HepG2 (cell line): ENCODE data around the gene PIK3R1. TPM values are rescaled to one million over a fixed set of nuclear protein-coding genes. Genes with fewer than 3 reads are reported as not detected.

Experiments used
- ETV5 ChIP-seq: IDR thresholded peaks from 2 replicates; pipeline ENCODE4 v1.6.1; 2018; ENCODE audit warnings: missing biosample characterization, missing genetic modification reagents, inconsistent platforms, borderline replicate concordance
- FOXA3 ChIP-seq: IDR thresholded peaks from 2 replicates; pipeline ENCODE4 v1.6.1; 2016; ENCODE audit warnings: missing genetic modification reagents, missing compliant biosample characterization
- FOXK1 ChIP-seq: sonication (generic); formaldehyde crosslinking; IDR thresholded peaks from 2 replicates; pipeline ENCODE4 v1.4.0; 2020; ENCODE audit warnings: low read depth, missing genetic modification reagents, borderline replicate concordance
- FOXK2 ChIP-seq: fragments of 450-650 bp; IDR thresholded peaks from 2 replicates; pipeline ENCODE4 v1.6.1; 2016
- FOXM1 ChIP-seq: sonication (generic); formaldehyde crosslinking; IDR thresholded peaks from 2 replicates; pipeline ENCODE4 v1.5.0; 2020; ENCODE audit warnings: missing genetic modification reagents
- GABPA ChIP-seq, 2 experiments: IDR thresholded peaks; 2 replicates each; pipeline ENCODE4 v1.6.1; 2011 to 2016; ENCODE audit warnings: low read depth in 2 of 2, low read length in 1 of 2, missing biosample characterization in 1 of 2, missing genetic modification characterization in 1 of 2
- GATAD1 ChIP-seq: IDR thresholded peaks from 2 replicates; pipeline ENCODE4 v1.6.1; 2016; ENCODE audit warnings: missing genetic modification reagents, missing compliant biosample characterization
- HOXD1 ChIP-seq: sonication (generic); formaldehyde crosslinking; IDR thresholded peaks from 2 replicates; pipeline ENCODE4 v1.5.0; 2020; ENCODE audit warnings: missing genetic modification reagents
- IKZF1 ChIP-seq: fragments of 450-650 bp; IDR thresholded peaks from 2 replicates; pipeline ENCODE4 v1.7.1; 2016
- IRF1 ChIP-seq: sonication (generic); formaldehyde crosslinking; IDR thresholded peaks from 2 replicates; pipeline ENCODE4 v1.4.0; 2020; ENCODE audit warnings: low read depth, mild to moderate bottlenecking, missing genetic modification reagents
- MXD4 ChIP-seq: IDR thresholded peaks from 2 replicates; pipeline ENCODE4 v1.6.1; 2016; ENCODE audit warnings: mild to moderate bottlenecking, missing biosample characterization, missing genetic modification reagents
- NCOR1 ChIP-seq: fragments of 200-600 bp; sonication (generic); IDR thresholded peaks from 2 replicates; pipeline ENCODE4 v1.7.0; 2017; ENCODE audit warnings: antibody characterized with exemption, low read length, borderline replicate concordance
- NFIC ChIP-seq: IDR thresholded peaks from 2 replicates; pipeline ENCODE4 v1.6.1; 2012; ENCODE audit warnings: mild to moderate bottlenecking, low read length, inconsistent platforms
- PAXIP1 ChIP-seq: sonication (generic); formaldehyde crosslinking; conservative IDR thresholded peaks from 2 replicates; pipeline ENCODE4 v1.4.0; 2020; ENCODE audit warnings: mild to moderate bottlenecking, missing genetic modification reagents, moderate library complexity
- PHF21A ChIP-seq: sonication (generic); formaldehyde crosslinking; IDR thresholded peaks from 2 replicates; pipeline ENCODE4 v1.5.0; 2020; ENCODE audit warnings: mild to moderate bottlenecking, missing genetic modification reagents
- RBAK ChIP-seq: sonication (generic); formaldehyde crosslinking; IDR thresholded peaks from 2 replicates; pipeline ENCODE4 v1.5.1; 2020; ENCODE audit warnings: mild to moderate bottlenecking, missing genetic modification reagents
- RCOR2 ChIP-seq: IDR thresholded peaks from 2 replicates; pipeline ENCODE4 v1.6.1; 2016; ENCODE audit warnings: missing biosample characterization, missing genetic modification reagents
- RXRA ChIP-seq: sonication (generic); formaldehyde crosslinking; IDR thresholded peaks from 2 replicates; pipeline ENCODE4 v1.5.1; 2020; ENCODE audit warnings: missing genetic modification reagents
- SIX1 ChIP-seq: sonication (generic); formaldehyde crosslinking; IDR thresholded peaks from 2 replicates; pipeline ENCODE4 v1.4.0; 2020; ENCODE audit warnings: missing genetic modification reagents, borderline replicate concordance
- SOX13 ChIP-seq, 3 experiments: fragments of 450-650 bp in 1 of 3; sonication (generic) in 1 of 3; formaldehyde crosslinking in 1 of 3; IDR thresholded peaks in 2 of 3; conservative IDR thresholded peaks in 1 of 3; 2 replicates each; pipeline versions ENCODE4 v1.5.0 to v1.6.1; 2016 to 2020; ENCODE audit warnings: antibody characterized with exemption in 1 of 3, mild to moderate bottlenecking in 1 of 3, missing compliant biosample characterization in 1 of 3, missing genetic modification reagents in 1 of 3, moderate library complexity in 1 of 3
- SYNCRIP ChIP-seq: fragments of 200-400 bp; formaldehyde crosslinking; IDR thresholded peaks from 2 replicates; pipeline ENCODE4 v1.6.1; 2018; ENCODE audit warnings: mild to moderate bottlenecking, low read depth, low read length; ENCODE audit not compliant: insufficient read depth
- XRCC5 ChIP-seq: fragments of 200-400 bp; formaldehyde crosslinking; optimal IDR thresholded peaks from 2 replicates; pipeline ENCODE3; 2017; ENCODE audit warnings: mild to moderate bottlenecking, low read length
- ZBTB20 ChIP-seq: sonication (generic); formaldehyde crosslinking; IDR thresholded peaks from 2 replicates; pipeline ENCODE4 v1.8.1; 2023; ENCODE audit warnings: missing genetic modification reagents, low read depth, mild to moderate bottlenecking, borderline replicate concordance
- ZNF121 ChIP-seq: sonication (generic); formaldehyde crosslinking; IDR thresholded peaks from 2 replicates; pipeline ENCODE4 v1.5.0; 2020; ENCODE audit warnings: mild to moderate bottlenecking, missing genetic modification reagents
- ZNF24 ChIP-seq: fragments of 450-650 bp; IDR thresholded peaks from 2 replicates; pipeline ENCODE4 v1.6.1; 2017; ENCODE audit warnings: antibody characterized with exemption, mild to moderate bottlenecking
- ZNF431 ChIP-seq: sonication (generic); formaldehyde crosslinking; IDR thresholded peaks from 2 replicates; pipeline ENCODE4 v1.9.0; 2022; ENCODE audit warnings: missing genetic modification reagents, low read depth, mild to moderate bottlenecking, borderline replicate concordance
- ZNF652 ChIP-seq: IDR thresholded peaks from 2 replicates; pipeline ENCODE4 v1.6.1; 2016; ENCODE audit warnings: low read depth, borderline replicate concordance
- ZNF709 ChIP-seq: sonication (generic); formaldehyde crosslinking; IDR thresholded peaks from 2 replicates; pipeline ENCODE4 v1.5.0; 2020; ENCODE audit warnings: mild to moderate bottlenecking, missing genetic modification reagents
- ZNF879 ChIP-seq: sonication (generic); formaldehyde crosslinking; IDR thresholded peaks from 2 replicates; pipeline ENCODE4 v1.8.1; 2023; ENCODE audit warnings: missing genetic modification reagents
- polyA plus RNA-seq, 8 experiments: library from polyadenylated mRNA; depleted of rRNA in 3 of 8; stranded (reverse) in 7 of 8; unstranded in 1 of 8; fragments of >200 nt; fragmentation: Illumina TruSeq in 4 of 8; extraction: Trizol in 4 of 8; gene quantifications; 2 replicates each; pipeline versions ENCODE4 v1.2.1 to v1.2.3, GENCODE V29; 2011 to 2016; ENCODE audit warnings: low read depth in 4 of 8, missing spikeins in 1 of 8, mixed read lengths in 1 of 8; ENCODE audit not compliant: insufficient read depth in 1 of 8
- total RNA-seq, 5 experiments: library from RNA; depleted of rRNA; stranded (reverse); fragments of >200 nt; fragmentation: Illumina TruSeq; extraction: Trizol; gene quantifications; 2 replicates each; pipeline ENCODE4 v1.2.3, GENCODE V29; 2016; ENCODE audit warnings: low read depth in 1 of 5

Gene PIK3R1
- total and polyA plus RNA-seq, 2 of the 13 experiments (the other 11 are each of a cell fraction or from before 2014, with no cell fraction given) = 8.4 to 21.3 TPM

- TF ChIP-seq FOXK1 (CRISPR knock-in tag) (peak; percentile 85; the same call in 1 of the 2 replicates), GABPA (IDR thresholded peaks at IDR 0.05; ENCODE audit: low read depth, low read length) (no peak), GABPA (CRISPR knock-in tag; IDR thresholded peaks at IDR 0.05; ENCODE audit: low read depth) (peak; percentile 68), PHF21A (CRISPR knock-in tag) (peak; percentile 97), ZNF431 (CRISPR knock-in tag) (peak; percentile 73), ZNF709 (CRISPR knock-in tag) (no peak), SYNCRIP (no peak), FOXM1 (no peak), ZNF879 (no peak), FOXK2 (0 out of 2 replicates have a peak, but pooled peaks have one; percentile 9), IKZF1 (no peak), ZBTB20 (CRISPR knock-in tag) (peak; percentile 82; the same call in 1 of the 2 replicates), XRCC5 (peak; percentile 82), HOXD1 (CRISPR knock-in tag) (peak; percentile 76; the same call in 1 of the 2 replicates), RBAK (CRISPR knock-in tag) (no peak), ZNF121 (0 out of 2 replicates have a peak, but pooled peaks have one; percentile 30), MXD4 (CRISPR knock-in tag) (peak; percentile 66; the same call in 1 of the 2 replicates), IRF1 (CRISPR knock-in tag) (no peak), NCOR1 (peak; percentile 86; the same call in 1 of the 2 replicates), FOXA3 (CRISPR knock-in tag) (peak; percentile 95), ZNF24 (peak; percentile 26; the same call in 1 of the 2 replicates), SOX13 (IDR thresholded peaks at IDR 0.05) (peak; percentile 73; the same call in 1 of the 2 replicates), SOX13 (CRISPR knock-in tag; conservative IDR thresholded peaks at IDR 0.05 in 1 of 2, IDR thresholded peaks at IDR 0.05 in 1 of 2) (peak in 1 of 2 experiments; percentile 91; a peak in 2 of 4 replicates), GATAD1 (peak; percentile 73), NFIC (peak; percentile 55; the same call in 1 of the 2 replicates), RXRA (peak; percentile 94), PAXIP1 (peak; percentile 95), SIX1 (CRISPR knock-in tag) (peak; percentile 76; the same call in 1 of the 2 replicates), ETV5 (CRISPR knock-in tag) (peak; percentile 92), RCOR2 (CRISPR knock-in tag) (peak; percentile 97), ZNF652 (CRISPR knock-in tag) (peak; percentile 95)
Measured at GRCh38 chr5:68239487-68239886, 23.9 kb downstream of the PIK3R1 start (continued).
